Measurements from ENCODE around the gene KTN1.

DNA sequence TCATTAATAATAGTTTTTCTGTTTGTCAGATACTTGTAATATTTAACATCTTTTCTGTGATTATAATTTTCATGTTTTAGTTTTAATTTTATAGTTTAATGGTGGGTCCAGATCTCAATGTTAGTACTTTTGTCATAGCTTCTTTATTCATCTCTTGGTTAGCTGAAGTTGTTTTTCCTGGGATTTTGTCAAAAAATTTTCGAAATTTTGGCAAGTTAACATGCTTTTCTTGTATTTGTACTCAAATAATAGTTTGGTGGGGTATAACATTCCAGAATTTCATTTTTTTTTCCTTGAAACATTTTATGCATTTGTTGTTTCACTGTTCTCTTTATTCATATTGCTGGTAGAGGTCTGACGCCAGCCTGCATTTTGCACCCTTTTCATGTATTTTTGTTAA is 45.5 kb downstream of the KTN1 start:
- TF ChIP-seq, protein P1, sequence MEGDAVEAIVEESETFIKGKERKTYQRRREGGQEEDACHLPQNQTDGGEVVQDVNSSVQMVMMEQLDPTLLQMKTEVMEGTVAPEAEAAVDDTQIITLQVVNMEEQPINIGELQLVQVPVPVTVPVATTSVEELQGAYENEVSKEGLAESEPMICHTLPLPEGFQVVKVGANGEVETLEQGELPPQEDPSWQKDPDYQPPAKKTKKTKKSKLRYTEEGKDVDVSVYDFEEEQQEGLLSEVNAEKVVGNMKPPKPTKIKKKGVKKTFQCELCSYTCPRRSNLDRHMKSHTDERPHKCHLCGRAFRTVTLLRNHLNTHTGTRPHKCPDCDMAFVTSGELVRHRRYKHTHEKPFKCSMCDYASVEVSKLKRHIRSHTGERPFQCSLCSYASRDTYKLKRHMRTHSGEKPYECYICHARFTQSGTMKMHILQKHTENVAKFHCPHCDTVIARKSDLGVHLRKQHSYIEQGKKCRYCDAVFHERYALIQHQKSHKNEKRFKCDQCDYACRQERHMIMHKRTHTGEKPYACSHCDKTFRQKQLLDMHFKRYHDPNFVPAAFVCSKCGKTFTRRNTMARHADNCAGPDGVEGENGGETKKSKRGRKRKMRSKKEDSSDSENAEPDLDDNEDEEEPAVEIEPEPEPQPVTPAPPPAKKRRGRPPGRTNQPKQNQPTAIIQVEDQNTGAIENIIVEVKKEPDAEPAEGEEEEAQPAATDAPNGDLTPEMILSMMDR (IDR thresholded peaks at IDR 0.05; ENCODE audit: insufficient read depth, low read length), result no peak
- no peak for TF ChIP-seq POLR2AphosphoS5 (IDR thresholded peaks at IDR 0.05; ENCODE audit: low read depth)
- TF ChIP-seq, protein P2, sequence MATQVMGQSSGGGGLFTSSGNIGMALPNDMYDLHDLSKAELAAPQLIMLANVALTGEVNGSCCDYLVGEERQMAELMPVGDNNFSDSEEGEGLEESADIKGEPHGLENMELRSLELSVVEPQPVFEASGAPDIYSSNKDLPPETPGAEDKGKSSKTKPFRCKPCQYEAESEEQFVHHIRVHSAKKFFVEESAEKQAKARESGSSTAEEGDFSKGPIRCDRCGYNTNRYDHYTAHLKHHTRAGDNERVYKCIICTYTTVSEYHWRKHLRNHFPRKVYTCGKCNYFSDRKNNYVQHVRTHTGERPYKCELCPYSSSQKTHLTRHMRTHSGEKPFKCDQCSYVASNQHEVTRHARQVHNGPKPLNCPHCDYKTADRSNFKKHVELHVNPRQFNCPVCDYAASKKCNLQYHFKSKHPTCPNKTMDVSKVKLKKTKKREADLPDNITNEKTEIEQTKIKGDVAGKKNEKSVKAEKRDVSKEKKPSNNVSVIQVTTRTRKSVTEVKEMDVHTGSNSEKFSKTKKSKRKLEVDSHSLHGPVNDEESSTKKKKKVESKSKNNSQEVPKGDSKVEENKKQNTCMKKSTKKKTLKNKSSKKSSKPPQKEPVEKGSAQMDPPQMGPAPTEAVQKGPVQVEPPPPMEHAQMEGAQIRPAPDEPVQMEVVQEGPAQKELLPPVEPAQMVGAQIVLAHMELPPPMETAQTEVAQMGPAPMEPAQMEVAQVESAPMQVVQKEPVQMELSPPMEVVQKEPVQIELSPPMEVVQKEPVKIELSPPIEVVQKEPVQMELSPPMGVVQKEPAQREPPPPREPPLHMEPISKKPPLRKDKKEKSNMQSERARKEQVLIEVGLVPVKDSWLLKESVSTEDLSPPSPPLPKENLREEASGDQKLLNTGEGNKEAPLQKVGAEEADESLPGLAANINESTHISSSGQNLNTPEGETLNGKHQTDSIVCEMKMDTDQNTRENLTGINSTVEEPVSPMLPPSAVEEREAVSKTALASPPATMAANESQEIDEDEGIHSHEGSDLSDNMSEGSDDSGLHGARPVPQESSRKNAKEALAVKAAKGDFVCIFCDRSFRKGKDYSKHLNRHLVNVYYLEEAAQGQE (IDR thresholded peaks at IDR 0.05; ENCODE audit: insufficient replicate concordance, low read depth), result no peak
- no peak for TF ChIP-seq GABPA (IDR thresholded peaks at IDR 0.05; ENCODE audit: low read depth)
